Esophagus squamous epithelium (tissue), 4 donors: ENCODE results near the gene UTP3.

Source experiments
- CTCF ChIP-seq, 6 experiments: fragments of 450-650 bp in 4 of 6; fragments of 200-600 bp in 2 of 6; sonication (generic) in 2 of 6; IDR thresholded peaks; one replicate each; pipeline ENCODE4 v1.5.1; 2016 to 2019; ENCODE audit warnings: antibody characterized with exemption in 6 of 6, mild to moderate bottlenecking in 4 of 6, moderate library complexity in 4 of 6
- POLR2A ChIP-seq, 4 donors: fragments of 450-650 bp; IDR thresholded peaks; one replicate each; pipeline ENCODE4 v1.6.1; 2017; ENCODE audit warnings: antibody characterized with exemption in 4 of 4, mild to moderate bottlenecking in 4 of 4, moderate library complexity in 3 of 4

GRCh38 chr4:70724463-70724862 is 36.1 kb downstream of the UTP3 start:
- TF ChIP-seq CTCF (IDR thresholded peaks at IDR 0.05) = no peak
- no peak for TF ChIP-seq POLR2A (IDR thresholded peaks at IDR 0.05)
